ENCODE data around the gene TM4SF4. TPM values are rescaled to one million over a fixed set of nuclear protein-coding genes. Genes with fewer than 3 reads are reported as not detected.

Gene TM4SF4
- total RNA-seq, 1 experiment from 2014 or later, result not detected

GRCh38 chr3:149519912-149520311 is 45.4 kb downstream of the TM4SF4 start:
- no peak overlapping the region for H3K14ac ChIP-seq (ENCODE audit: insufficient read depth, low read length)
- Mint-ChIP-seq H3K9me3 (no peaks in the 10 kb centered on the region), H3K4me3 (no peak overlapping the region), H3K4me1 (no peaks in the 10 kb centered on the region), H3K27ac (no peak overlapping the region; a peak in 1 of 7 replicates), H3K36me3 (ENCODE audit: insufficient read depth in 1 of 3, low read depth in 3 of 3) (peaks cover 0 to 20% (median 4%) of the 10 kb centered on the region in 3 experiments; a peak in 5 of 7 replicates), H3K27me3 (ENCODE audit: low read depth) (no peaks in the 10 kb centered on the region)
- H3K79me2 ChIP-seq (ENCODE audit: insufficient read depth, low read length), result no peaks in the 10 kb centered on the region
- no CpG with 5 or more reads among the region's 3 CpGs for WGBS (ENCODE audit: extremely low coverage, insufficient read length, low lambda C conversion rate)
- H2AFZ ChIP-seq (ENCODE audit: low read length), result no peak overlapping the region
- DNase-seq, result no peak
- no peak overlapping the region for H3K23ac ChIP-seq (ENCODE audit: insufficient read length, low read depth, low read length)
- no peak overlapping the region for H2BK15ac ChIP-seq (ENCODE audit: low read depth, low read length)
- H3K9me3 ChIP-seq (ENCODE audit: control insufficient read depth, low read depth, low read length), result no peaks in the 10 kb centered on the region
- no peak overlapping the region for H4K8ac ChIP-seq (replicated peaks; ENCODE audit: insufficient read length, low read depth, low read length)
- no peaks in the 10 kb centered on the region for H3K4me1 ChIP-seq (ENCODE audit: insufficient read depth, low read length)
- no peaks in the 10 kb centered on the region for H3K79me1 ChIP-seq (ENCODE audit: insufficient read depth, low read depth, low read length, poor library complexity, severe bottlenecking)
- no peak overlapping the region for H3K18ac ChIP-seq (ENCODE audit: insufficient read length, low read depth, low read length)
- no peak overlapping the region for H3K4me2 ChIP-seq (ENCODE audit: insufficient read depth, insufficient read length, low read length)
- H2BK12ac ChIP-seq (ENCODE audit: insufficient read length, low read depth, low read length), result no peak overlapping the region
- no peak overlapping the region for H2BK120ac ChIP-seq (ENCODE audit: low read depth, low read length, poor library complexity, severe bottlenecking)
- no peak overlapping the region for H4K91ac ChIP-seq (ENCODE audit: insufficient read length, low read depth, low read length)
- no peak overlapping the region for H2AK5ac ChIP-seq (ENCODE audit: insufficient read length, low read length)
- no peaks in the 10 kb centered on the region for H4K20me1 ChIP-seq (ENCODE audit: control insufficient read depth, insufficient read depth, insufficient read length)
- H3K27ac ChIP-seq (ENCODE audit: insufficient read length, low read depth, low read length), result no peak overlapping the region
- no peak overlapping the region for H2BK20ac ChIP-seq (ENCODE audit: low read depth, low read length, poor library complexity, severe bottlenecking)
- no peak overlapping the region for H3K56ac ChIP-seq (ENCODE audit: insufficient read length, low read depth, low read length)
- no peak for TF ChIP-seq CTCF (conservative IDR thresholded peaks at IDR 0.05)
- H2BK5ac ChIP-seq (ENCODE audit: insufficient read length, low read length), result no peak overlapping the region
- no peak overlapping the region for H3K9ac ChIP-seq (ENCODE audit: extremely low read depth, insufficient read length, low read length)
- H3K4ac ChIP-seq (ENCODE audit: low read depth, low read length), result no peak overlapping the region
- no peaks in the 10 kb centered on the region for H3K27me3 ChIP-seq (ENCODE audit: insufficient read depth, low read length)
- H3K23me2 ChIP-seq (ENCODE audit: insufficient read length, low read depth, low read length, poor library complexity, severe bottlenecking), result no peaks in the 10 kb centered on the region
- no peak overlapping the region for H4K5ac ChIP-seq (ENCODE audit: insufficient read length, low read depth, low read length)
- H3T11ph ChIP-seq (ENCODE audit: low read length), result no peak overlapping the region
